ENCODE results near the gene SPTLC1.
"Not testable (repeated sequence)": the region's sequence is repeated elsewhere in the genome, so short reads cannot be mapped to it uniquely, and the experiment has no call there.

The SPTLC1 gene

GRCh38 chr9:92115071-92115858 lies at the start of gene SPTLC1:
TSS of gene SPTLC1 (minus strand) at chr9:92115413. CDS start at chr9:92115370, 43 bp downstream.
- peak; percentile 98 for DNase-seq

- no peak for DNase-seq
These were observed 49.8 kb upstream of the SPTLC1 start for GRCh38 chr9:92164975-92165374.

- DNase-seq: no peak
These were observed 49.3 kb upstream of the SPTLC1 start for GRCh38 chr9:92164490-92164889.

GRCh38 chr9:92163276-92163675 lies 48.1 kb upstream of the SPTLC1 start:
- no peak for DNase-seq

- DNase-seq: no peak
These were observed 45.6 kb upstream of the SPTLC1 start for GRCh38 chr9:92160786-92161185.

- no peak for DNase-seq
These were observed 43.8 kb upstream of the SPTLC1 start for GRCh38 chr9:92159058-92159457.

- DNase-seq: no peak
These were observed 42.9 kb upstream of the SPTLC1 start for GRCh38 chr9:92158097-92158601.

- DNase-seq: not testable (repeated sequence)
These were observed 40.5 kb upstream of the SPTLC1 start for GRCh38 chr9:92155736-92156135.

GRCh38 chr9:92155221-92155620 lies 40.0 kb upstream of the SPTLC1 start:
- no peak for DNase-seq

- DNase-seq: not testable (repeated sequence)
These were observed 38.5 kb upstream of the SPTLC1 start for GRCh38 chr9:92153466-92154415.

- DNase-seq: no peak
These were observed 36.6 kb upstream of the SPTLC1 start for GRCh38 chr9:92151691-92152393.

GRCh38 chr9:92150501-92151470 lies 35.6 kb upstream of the SPTLC1 start:
- DNase-seq: not testable (repeated sequence)

- no peak for DNase-seq
These were observed 32.6 kb upstream of the SPTLC1 start for GRCh38 chr9:92147852-92148180.

- no peak for DNase-seq
These were observed 32.0 kb upstream of the SPTLC1 start for GRCh38 chr9:92147030-92147851.

- DNase-seq: no peak
These were observed 31.4 kb upstream of the SPTLC1 start for GRCh38 chr9:92146610-92147009.

GRCh38 chr9:92145784-92146183 lies 30.6 kb upstream of the SPTLC1 start:
- not testable (repeated sequence) for DNase-seq

GRCh38 chr9:92142329-92142728 lies 27.1 kb upstream of the SPTLC1 start:
- no peak for DNase-seq

GRCh38 chr9:92141144-92142129 lies 26.2 kb upstream of the SPTLC1 start:
- no peak for DNase-seq

- peak; percentile 65 for DNase-seq
These were observed 25.5 kb upstream of the SPTLC1 start for GRCh38 chr9:92140754-92141143.
